GM12891 (cell line): Measurements from ENCODE around the gene MAGEB4.

Experiments used
- PAX5 ChIP-seq: IDR thresholded peaks from 2 replicates; pipeline ENCODE4 v1.6.1; 2011; ENCODE audit warnings: low read length, moderate library complexity, mild to moderate bottlenecking; ENCODE audit not compliant: insufficient read depth, severe bottlenecking
- POLR2A ChIP-seq: IDR thresholded peaks from 2 replicates; pipeline ENCODE4 v1.6.1; 2011; ENCODE audit warnings: low read depth, low read length, control low read depth
- POLR2AphosphoS5 ChIP-seq: IDR thresholded peaks from 2 replicates; pipeline ENCODE4 v1.6.1; 2011; ENCODE audit warnings: low read depth, low read length, control low read depth
- POU2F2 ChIP-seq: IDR thresholded peaks from 2 replicates; pipeline ENCODE4 v1.6.1; 2011; ENCODE audit warnings: low read depth, mild to moderate bottlenecking, control low read depth, low read length, moderate library complexity
- SPI1 ChIP-seq: IDR thresholded peaks from 2 replicates; pipeline ENCODE4 v1.6.1; 2011; ENCODE audit warnings: low read depth, low read length, control low read depth
- TAF1 ChIP-seq: IDR thresholded peaks from 2 replicates; pipeline ENCODE4 v1.6.1; 2011; ENCODE audit warnings: low read depth, low read length, control low read depth

DNA sequence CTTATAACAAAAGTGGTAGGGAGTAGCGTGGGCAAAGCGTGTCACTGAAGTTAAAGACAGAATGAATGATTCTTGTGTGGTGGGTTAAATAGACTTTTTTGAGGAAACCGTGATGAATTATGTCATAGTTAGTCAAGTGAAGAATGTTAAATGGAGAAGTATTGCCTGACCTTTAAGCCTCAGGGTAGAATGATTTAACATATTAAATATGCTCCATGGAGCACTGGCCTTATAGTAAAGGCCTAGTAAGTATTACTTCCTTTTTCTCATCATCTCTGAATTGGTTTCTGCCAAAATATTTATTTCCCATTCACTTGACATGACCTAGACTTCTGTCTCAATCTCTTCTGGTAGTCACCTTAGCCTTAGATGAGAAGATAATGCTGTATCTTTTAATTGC, 28.8 kb downstream of the MAGEB4 start:
- no peak for TF ChIP-seq TAF1
- no peak for TF ChIP-seq PAX5
- no peak for TF ChIP-seq POLR2A
- no peak for TF ChIP-seq POLR2AphosphoS5
- TF ChIP-seq SPI1 = no peak
- no peak for TF ChIP-seq POU2F2
